Upper lobe of left lung (tissue), 4 donors: ENCODE measurements around the gene ZAP70.

ENCODE experiments used
- POLR2A ChIP-seq, 4 donors: fragments of 450-650 bp; IDR thresholded peaks; one replicate each; pipeline ENCODE4 v1.5.1; 2016 to 2017; ENCODE audit warnings: antibody characterized with exemption in 4 of 4, mild to moderate bottlenecking in 2 of 4
- TF ChIP-seq, protein P1 (sequence below), 6 experiments: fragments of 450-650 bp in 4 of 6; fragments of 200-600 bp in 2 of 6; sonication (generic) in 2 of 6; IDR thresholded peaks; one replicate each; pipeline ENCODE4 v1.5.1; 2016 to 2019; ENCODE audit warnings: antibody characterized with exemption in 6 of 6

GRCh38 chr2:97728091-97728731, 14.8 kb downstream of the ZAP70 start:
- TF ChIP-seq, protein P1, sequence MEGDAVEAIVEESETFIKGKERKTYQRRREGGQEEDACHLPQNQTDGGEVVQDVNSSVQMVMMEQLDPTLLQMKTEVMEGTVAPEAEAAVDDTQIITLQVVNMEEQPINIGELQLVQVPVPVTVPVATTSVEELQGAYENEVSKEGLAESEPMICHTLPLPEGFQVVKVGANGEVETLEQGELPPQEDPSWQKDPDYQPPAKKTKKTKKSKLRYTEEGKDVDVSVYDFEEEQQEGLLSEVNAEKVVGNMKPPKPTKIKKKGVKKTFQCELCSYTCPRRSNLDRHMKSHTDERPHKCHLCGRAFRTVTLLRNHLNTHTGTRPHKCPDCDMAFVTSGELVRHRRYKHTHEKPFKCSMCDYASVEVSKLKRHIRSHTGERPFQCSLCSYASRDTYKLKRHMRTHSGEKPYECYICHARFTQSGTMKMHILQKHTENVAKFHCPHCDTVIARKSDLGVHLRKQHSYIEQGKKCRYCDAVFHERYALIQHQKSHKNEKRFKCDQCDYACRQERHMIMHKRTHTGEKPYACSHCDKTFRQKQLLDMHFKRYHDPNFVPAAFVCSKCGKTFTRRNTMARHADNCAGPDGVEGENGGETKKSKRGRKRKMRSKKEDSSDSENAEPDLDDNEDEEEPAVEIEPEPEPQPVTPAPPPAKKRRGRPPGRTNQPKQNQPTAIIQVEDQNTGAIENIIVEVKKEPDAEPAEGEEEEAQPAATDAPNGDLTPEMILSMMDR (IDR thresholded peaks at IDR 0.05), result no peak
- no peak for TF ChIP-seq POLR2A (IDR thresholded peaks at IDR 0.05)
